ENCODE data around the gene CLCNKA.

GRCh38 chr1:16023050-16023653 lies 1.3 kb downstream of the CLCNKA start:
- TF ChIP-seq, protein P1, sequence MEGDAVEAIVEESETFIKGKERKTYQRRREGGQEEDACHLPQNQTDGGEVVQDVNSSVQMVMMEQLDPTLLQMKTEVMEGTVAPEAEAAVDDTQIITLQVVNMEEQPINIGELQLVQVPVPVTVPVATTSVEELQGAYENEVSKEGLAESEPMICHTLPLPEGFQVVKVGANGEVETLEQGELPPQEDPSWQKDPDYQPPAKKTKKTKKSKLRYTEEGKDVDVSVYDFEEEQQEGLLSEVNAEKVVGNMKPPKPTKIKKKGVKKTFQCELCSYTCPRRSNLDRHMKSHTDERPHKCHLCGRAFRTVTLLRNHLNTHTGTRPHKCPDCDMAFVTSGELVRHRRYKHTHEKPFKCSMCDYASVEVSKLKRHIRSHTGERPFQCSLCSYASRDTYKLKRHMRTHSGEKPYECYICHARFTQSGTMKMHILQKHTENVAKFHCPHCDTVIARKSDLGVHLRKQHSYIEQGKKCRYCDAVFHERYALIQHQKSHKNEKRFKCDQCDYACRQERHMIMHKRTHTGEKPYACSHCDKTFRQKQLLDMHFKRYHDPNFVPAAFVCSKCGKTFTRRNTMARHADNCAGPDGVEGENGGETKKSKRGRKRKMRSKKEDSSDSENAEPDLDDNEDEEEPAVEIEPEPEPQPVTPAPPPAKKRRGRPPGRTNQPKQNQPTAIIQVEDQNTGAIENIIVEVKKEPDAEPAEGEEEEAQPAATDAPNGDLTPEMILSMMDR (IDR thresholded peaks at IDR 0.05) = no peak
- TF ChIP-seq POLR2AphosphoS5 (IDR thresholded peaks at IDR 0.05; ENCODE audit: low read depth, low read length) (no peak), EP300 (IDR thresholded peaks at IDR 0.05; ENCODE audit: borderline replicate concordance in 1 of 2, low read depth in 1 of 2, low read length in 1 of 2) (no peak), SIN3A (IDR thresholded peaks at IDR 0.05; ENCODE audit: borderline replicate concordance, low read depth, low read length) (no peak), YY1 (IDR thresholded peaks at IDR 0.05; ENCODE audit: low read depth) (no peak), USF1 (IDR thresholded peaks at IDR 0.05; ENCODE audit: borderline replicate concordance, low read depth) (no peak), ELF1 (IDR thresholded peaks at IDR 0.05) (no peak), ZBTB33 (IDR thresholded peaks at IDR 0.05; ENCODE audit: borderline replicate concordance, low read depth) (no peak), JUND (IDR thresholded peaks at IDR 0.05) (no peak), RAD21 (IDR thresholded peaks at IDR 0.05; ENCODE audit: low read length) (no peak), MXI1 (IDR thresholded peaks at IDR 0.05; ENCODE audit: low read depth, low read length) (no peak), SMC3 (IDR thresholded peaks at IDR 0.05; ENCODE audit: low read depth, low read length) (no peak)
- TF ChIP-seq, protein P2, sequence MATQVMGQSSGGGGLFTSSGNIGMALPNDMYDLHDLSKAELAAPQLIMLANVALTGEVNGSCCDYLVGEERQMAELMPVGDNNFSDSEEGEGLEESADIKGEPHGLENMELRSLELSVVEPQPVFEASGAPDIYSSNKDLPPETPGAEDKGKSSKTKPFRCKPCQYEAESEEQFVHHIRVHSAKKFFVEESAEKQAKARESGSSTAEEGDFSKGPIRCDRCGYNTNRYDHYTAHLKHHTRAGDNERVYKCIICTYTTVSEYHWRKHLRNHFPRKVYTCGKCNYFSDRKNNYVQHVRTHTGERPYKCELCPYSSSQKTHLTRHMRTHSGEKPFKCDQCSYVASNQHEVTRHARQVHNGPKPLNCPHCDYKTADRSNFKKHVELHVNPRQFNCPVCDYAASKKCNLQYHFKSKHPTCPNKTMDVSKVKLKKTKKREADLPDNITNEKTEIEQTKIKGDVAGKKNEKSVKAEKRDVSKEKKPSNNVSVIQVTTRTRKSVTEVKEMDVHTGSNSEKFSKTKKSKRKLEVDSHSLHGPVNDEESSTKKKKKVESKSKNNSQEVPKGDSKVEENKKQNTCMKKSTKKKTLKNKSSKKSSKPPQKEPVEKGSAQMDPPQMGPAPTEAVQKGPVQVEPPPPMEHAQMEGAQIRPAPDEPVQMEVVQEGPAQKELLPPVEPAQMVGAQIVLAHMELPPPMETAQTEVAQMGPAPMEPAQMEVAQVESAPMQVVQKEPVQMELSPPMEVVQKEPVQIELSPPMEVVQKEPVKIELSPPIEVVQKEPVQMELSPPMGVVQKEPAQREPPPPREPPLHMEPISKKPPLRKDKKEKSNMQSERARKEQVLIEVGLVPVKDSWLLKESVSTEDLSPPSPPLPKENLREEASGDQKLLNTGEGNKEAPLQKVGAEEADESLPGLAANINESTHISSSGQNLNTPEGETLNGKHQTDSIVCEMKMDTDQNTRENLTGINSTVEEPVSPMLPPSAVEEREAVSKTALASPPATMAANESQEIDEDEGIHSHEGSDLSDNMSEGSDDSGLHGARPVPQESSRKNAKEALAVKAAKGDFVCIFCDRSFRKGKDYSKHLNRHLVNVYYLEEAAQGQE (IDR thresholded peaks at IDR 0.05; ENCODE audit: low read depth, low read length) = no peak
